NCI-H2196 treated with DMSO at 0.1 percent for 48 hours (cell line): Measurements from ENCODE around the gene GHRL.

ENCODE experiments used
- DNase-seq: peaks from one replicate; lab custom pipeline; 2025; ENCODE audit not compliant: unreplicated experiment; lab: John Stamatoyannopoulos, UW

GHRL gene, protein sequence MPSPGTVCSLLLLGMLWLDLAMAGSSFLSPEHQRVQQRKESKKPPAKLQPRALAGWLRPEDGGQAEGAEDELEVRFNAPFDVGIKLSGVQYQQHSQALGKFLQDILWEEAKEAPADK

DNA sequence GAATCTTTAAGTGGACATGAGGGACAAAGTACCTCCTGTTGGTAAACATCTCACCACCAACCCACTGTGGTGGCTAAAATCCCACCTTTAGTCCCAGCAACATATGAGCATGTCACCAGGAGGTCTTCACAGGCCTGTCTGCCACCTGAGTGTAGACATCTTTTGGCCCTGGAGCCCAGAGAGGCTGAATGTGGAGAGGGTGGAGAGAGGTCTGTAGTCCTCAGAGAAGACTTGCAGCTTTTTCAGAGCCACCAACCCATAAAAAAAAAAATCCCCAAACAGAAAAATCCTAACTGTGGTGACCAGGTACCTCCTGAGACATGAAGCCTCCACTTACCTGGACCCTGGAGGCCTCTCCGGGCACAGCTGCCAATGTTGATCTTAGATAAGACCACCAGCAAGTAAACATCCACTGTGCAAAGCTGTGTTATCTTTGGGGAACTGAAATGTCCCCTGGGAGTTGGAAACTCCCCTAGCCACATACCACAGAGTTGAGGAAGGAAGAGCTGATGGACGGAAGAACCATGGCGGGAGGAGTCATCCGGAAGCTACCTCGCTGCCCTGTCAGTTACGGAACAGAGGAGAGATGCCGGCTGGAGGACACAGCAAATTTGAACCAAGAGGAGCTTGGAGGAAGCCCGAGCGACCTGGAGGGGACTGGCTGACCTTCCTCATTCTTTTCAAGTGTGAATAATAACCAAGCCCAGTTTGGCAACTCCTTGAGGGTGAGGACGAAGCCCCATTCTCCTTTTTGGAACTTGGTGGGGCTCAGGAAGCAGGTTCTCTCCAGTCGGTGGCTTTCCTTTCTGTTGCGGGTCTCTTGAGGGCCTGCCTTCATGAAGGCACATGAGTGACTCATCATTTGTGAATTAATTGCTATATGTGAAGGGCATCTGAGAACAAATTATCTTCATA is at the start of gene GHRL:
Gene GHRL (minus strand): TSS at position 443 of the 915 bp plus-strand sequence. CDS start 2,767 bp downstream, outside the sequence.
- DNase-seq: no peak

- DNase-seq: no peak
These were observed 49.2 kb upstream of the GHRL start for GRCh38 chr3:10341901-10342398.

DNA sequence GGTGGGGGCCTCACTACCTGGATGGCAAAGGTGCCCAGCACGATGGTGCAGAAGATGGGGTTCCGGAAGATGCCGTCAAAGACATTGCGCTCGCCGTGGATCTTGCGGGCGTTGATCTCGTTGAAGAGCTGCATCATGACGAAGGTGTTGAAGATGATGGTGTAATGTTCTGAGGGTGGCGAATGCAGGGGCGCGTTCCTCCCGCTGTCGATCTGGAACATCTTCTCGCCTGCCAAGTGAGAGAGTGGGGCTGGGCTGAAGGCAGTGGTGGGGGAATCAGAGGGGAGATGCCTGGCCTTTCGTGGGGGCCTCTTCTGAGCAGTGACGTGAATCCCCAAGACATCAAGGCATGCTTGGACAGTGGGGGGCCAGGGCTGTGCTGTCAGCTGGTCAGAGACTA is 47.7 kb upstream of the GHRL start:
- DNase-seq: no peak

- DNase-seq: no peak
These were observed 47.3 kb upstream of the GHRL start for GRCh38 chr3:10340046-10340445.

DNA sequence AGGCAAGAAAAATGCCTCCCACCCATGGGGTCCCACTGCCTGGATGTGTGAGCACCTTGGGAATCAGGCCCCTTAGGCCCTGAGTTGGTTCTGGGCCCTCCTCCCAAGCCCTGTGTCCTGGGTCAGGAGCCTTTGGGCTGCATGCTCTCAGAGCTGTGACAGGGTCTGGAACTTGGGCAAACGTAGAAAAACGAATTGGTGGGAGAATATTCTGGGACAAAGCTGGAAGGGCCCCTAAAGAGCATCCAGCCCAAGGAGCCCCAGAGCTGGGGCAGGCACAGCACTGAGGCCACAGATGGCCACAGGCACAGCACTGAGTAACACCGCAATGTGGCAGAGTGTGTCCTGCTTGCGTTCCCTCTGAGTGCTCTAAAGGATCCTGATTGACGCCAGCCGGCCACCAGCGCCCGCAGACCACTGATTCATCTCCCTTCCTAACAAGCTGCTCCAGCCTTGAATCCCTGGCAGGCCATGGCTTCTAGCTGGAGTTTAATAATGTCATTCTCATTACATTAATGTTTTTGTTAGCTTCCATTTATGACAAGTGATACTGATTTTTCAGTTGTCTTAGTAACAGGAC is 46.7 kb upstream of the GHRL start:
- no peak for DNase-seq

DNA sequence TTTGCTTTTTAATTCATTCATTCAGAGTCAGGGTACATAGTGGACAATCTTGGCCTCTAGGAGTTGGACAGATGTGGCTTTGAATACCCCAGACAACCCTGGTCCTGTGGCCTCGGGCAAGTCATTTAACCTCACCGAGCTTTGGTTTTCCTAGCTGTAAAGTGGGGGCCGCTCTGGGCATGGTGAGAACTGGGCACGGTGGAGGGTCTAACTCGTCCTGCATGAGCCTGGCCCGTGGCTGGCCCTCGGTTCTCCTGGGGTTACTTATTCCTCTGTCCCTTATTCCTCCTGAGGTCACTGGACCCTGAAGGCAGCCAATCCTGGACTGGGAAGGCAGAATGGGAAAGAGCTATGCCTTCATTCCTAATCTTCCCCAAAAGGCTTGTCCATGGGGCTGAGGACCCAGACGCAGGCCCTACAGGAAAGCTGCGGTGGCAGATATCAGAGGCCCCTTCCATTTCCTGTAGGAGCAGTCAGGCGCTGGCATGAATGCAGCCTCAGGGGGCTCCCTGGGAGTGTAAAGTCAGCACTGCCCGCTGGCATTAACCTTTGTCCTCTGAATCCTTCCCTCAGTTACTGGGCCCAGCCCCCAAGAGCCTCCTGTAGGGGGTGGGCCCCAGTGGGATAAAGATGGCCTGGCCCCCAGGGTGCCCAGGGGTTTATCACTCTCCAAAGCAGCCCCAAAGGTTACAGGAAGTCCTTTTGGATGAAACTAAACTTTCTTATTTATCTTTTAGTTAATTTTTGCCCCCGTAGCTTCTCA is 46.0 kb upstream of the GHRL start:
- no peak for DNase-seq

GRCh38 chr3:10338164-10338470 is 45.4 kb upstream of the GHRL start:
- no peak for DNase-seq

GRCh38 chr3:10337323-10338163 is 44.8 kb upstream of the GHRL start:
- DNase-seq: no peak

- no peak for DNase-seq
These were observed 44.0 kb upstream of the GHRL start for GRCh38 chr3:10336761-10337160.

- no peak for DNase-seq
These were observed 43.3 kb upstream of the GHRL start for GRCh38 chr3:10335871-10336622.

- DNase-seq: no peak
These were observed 42.5 kb upstream of the GHRL start for GRCh38 chr3:10335190-10335738.

DNA sequence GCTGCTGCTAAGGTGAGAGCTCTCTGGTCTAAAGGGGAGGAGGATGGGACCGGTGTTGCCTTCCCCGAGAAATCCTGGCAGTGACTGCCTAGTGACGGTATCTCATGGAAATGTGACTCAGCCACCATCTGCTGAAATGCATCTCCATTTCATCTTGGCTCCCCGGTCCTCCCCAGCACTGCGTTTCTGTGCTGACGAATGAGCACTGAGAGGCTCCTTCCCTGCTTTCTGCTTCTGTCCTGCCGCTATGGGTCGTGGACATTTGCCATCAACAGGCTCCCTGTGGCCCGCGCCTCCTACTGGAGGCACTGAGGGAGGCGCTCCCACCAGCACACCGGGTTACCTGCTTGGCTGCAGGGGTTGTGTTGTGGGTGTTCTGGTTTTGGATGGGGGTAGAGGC is 41.7 kb upstream of the GHRL start:
- DNase-seq: no peak

GRCh38 chr3:10334042-10334441 is 41.3 kb upstream of the GHRL start:
- DNase-seq: no peak

DNA sequence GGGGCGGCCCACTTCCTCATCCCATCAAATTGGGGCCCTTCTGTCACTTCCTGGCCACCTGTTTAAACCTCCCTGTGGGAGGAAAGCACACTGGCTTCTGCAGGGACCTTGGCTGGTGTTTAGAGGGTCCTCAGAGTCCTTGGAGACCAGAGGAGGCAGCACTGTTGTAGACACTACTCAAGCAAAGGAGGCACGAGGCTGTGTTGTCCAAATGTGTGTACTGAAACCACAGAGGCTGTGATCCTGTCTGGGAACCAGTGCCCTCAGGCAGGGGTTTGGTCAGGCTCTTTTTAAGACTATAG is 40.6 kb upstream of the GHRL start:
- no peak for DNase-seq

DNA sequence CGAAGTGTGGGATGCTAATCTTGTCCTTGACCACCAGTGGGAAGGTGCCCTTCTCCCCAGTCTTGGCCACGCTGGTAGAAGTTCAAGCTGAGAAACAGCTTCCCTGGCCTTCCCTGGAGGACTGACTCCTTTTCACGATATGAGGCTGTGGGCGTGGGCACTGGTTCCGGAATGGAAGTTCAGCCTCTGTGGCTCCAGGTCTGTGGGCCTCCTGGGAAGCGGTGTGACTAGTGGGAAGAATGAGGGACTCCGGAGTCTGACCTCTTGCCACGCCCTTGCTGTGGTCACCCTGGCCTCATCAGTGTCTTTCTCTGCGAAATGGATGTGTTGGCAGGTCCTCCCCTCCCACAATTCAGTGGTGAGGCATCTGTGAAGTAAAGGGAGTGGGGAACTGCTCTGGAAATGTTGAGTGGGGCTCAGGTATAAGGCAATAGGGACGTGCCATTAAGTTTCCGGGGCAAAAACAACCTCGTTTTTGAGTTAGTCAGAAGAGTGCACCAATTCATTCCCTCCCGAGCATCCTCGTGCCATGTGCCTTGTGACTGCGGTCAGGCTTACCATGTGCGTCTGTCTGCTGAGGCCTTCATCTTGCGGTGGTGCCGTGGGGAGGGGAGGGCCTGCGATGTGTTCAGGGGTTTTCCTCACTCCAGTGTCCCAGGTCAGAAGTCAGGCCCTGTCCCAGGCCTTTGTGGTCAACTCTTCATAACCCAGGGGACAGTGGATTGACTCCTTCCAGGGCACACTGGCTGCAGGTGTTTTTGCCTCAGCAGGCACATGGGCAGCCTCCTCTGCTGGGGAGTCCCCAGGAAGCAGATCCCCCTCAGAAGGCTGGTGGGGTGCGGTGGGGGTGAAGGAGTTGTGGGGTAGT is 40.0 kb upstream of the GHRL start:
- no peak for DNase-seq

GRCh38 chr3:10331320-10331719 is 38.6 kb upstream of the GHRL start:
- no peak for DNase-seq

DNA sequence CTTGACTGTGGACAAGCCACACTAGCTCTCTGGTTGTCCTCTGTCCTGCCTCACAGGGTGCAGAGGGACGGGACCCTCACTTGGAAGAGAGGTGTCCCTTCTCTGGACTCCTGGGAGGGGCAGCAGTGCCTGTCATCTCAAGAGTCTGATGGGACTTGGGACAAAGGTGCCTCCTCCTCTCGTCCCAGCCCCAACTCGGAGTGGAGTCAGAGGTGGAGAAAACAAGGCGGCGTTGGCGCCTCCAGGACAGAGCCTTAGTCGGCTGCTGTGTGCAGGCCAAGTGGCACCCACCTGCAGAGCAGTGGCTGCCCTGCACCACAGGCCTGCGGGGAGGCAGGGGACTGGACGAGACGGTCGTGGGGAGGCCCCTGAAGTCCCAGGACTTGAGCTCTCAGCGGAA is 37.6 kb upstream of the GHRL start:
- no peak for DNase-seq

DNA sequence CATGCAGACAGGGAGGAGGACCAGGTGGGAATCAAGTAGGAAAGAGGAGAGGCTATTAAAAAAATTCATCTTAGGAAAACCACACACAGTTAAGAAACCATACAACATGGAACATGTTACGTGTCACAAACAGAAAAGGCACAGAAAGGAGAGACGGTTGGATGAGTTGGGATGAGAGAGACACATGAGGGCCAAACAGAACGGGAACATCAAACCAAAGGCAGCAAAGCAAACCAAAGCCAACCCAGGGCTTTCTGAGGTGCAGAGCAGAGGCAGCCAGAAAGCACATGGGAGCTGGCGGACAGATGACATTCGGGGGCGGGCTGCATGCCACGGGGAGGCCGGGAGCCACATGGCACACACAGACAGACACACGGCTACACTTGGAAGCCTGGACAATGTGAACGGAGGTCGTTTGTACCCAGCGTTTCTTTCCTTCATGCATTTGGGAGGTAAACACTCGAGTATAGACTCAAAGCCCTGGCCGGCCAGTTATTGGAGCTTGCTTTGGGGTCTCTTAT is 36.8 kb upstream of the GHRL start:
- no peak for DNase-seq
